Skeletal muscle tissue (tissue), 4 donors: ENCODE data around the gene PRKCH. TPM values are rescaled to one million over a fixed set of nuclear protein-coding genes. Genes with fewer than 3 reads are reported as not detected.

Experiments used
- H3K27ac ChIP-seq: one replicate; pipeline ENCODE4 v1.7.0; 2013; ENCODE audit warnings: mild to moderate bottlenecking, low read depth, low read length, inconsistent platforms
- H3K27me3 ChIP-seq, 3 donors: one replicate each; pipeline ENCODE4 v1.7.0; 2013; ENCODE audit warnings: low read length in 3 of 3; ENCODE audit not compliant: control insufficient read depth in 3 of 3, insufficient read depth in 3 of 3
- H3K36me3 ChIP-seq, 3 donors: one replicate each; pipeline ENCODE4 v1.7.0; 2013; ENCODE audit warnings: low read length in 3 of 3; ENCODE audit not compliant: control insufficient read depth in 3 of 3, insufficient read depth in 3 of 3
- H3K4me1 ChIP-seq, 3 donors: one replicate each; pipeline ENCODE4 v1.7.0; 2013; ENCODE audit warnings: low read length in 3 of 3, mild to moderate bottlenecking in 3 of 3; ENCODE audit not compliant: control insufficient read depth in 3 of 3, insufficient read depth in 3 of 3
- H3K4me3 ChIP-seq, 3 donors: one replicate each; pipeline ENCODE4 v1.7.0; 2013; ENCODE audit warnings: low read length in 3 of 3
- H3K9ac ChIP-seq, 3 donors: one replicate each; pipeline ENCODE4 v1.7.0; 2013; ENCODE audit warnings: low read length in 3 of 3, mild to moderate bottlenecking in 3 of 3, moderate library complexity in 2 of 3, low read depth in 1 of 3
- H3K9me3 ChIP-seq, 3 donors: one replicate each; pipeline ENCODE4 v1.7.0; 2013; ENCODE audit warnings: low read length in 3 of 3; ENCODE audit not compliant: control insufficient read depth in 3 of 3
- total RNA-seq: library from RNA; depleted of rRNA; stranded (reverse); fragments of >200 nt; gene quantifications from one replicate; pipeline ENCODE4 v1.2.3, GENCODE V29; 2014
- donor health status: Osteomylitis.

The PRKCH gene
- total RNA-seq, 1 donor from 2014 or later: 32.4 TPM

GRCh38 chr14:61561657-61562276 is 240.4 kb downstream of the PRKCH start:
- no peaks in the 10 kb centered on the region for H3K9me3 ChIP-seq
- H3K36me3 ChIP-seq: no peaks in the 10 kb centered on the region
- peak overlapping the region in 1 of 3 donors; percentile 9 for H3K9ac ChIP-seq
- no peaks in the 10 kb centered on the region for H3K27me3 ChIP-seq
- no peak overlapping the region for H3K4me3 ChIP-seq
- H3K27ac ChIP-seq: peak overlapping the region; percentile 88
- H3K4me1 ChIP-seq: peaks cover 20 to 56% (median 27%) of the 10 kb centered on the region in 3 donors

- H3K9me3 ChIP-seq: no peaks in the 10 kb centered on the region
- H3K27me3 ChIP-seq: no peaks in the 10 kb centered on the region
- no peaks in the 10 kb centered on the region for H3K36me3 ChIP-seq
- peaks cover 20 to 56% (median 27%) of the 10 kb centered on the region in 3 donors for H3K4me1 ChIP-seq
- H3K4me3 ChIP-seq: no peak overlapping the region
- H3K9ac ChIP-seq: no peak overlapping the region
- peak overlapping the region; percentile 88 for H3K27ac ChIP-seq
Measured at GRCh38 chr14:61562321-61563161, 241.2 kb downstream of the PRKCH start.

GRCh38 chr14:61563162-61563511 is 241.8 kb downstream of the PRKCH start:
- no peaks in the 10 kb centered on the region for H3K27me3 ChIP-seq
- peak overlapping the region; percentile 88 for H3K27ac ChIP-seq
- H3K4me3 ChIP-seq: no peak overlapping the region
- H3K9ac ChIP-seq: no peak overlapping the region
- no peaks in the 10 kb centered on the region for H3K9me3 ChIP-seq
- no peaks in the 10 kb centered on the region for H3K36me3 ChIP-seq
- peaks cover 22 to 60% (median 27%) of the 10 kb centered on the region in 3 donors for H3K4me1 ChIP-seq

- Histone ChIP-seq H3K4me1 (peaks cover 24 to 69% (median 37%) of the 10 kb centered on the region in 3 donors), H3K9ac (no peak overlapping the region), H3K27ac (peak overlapping the region; percentile 88)
Measured at GRCh38 chr14:61563880-61564617, 242.7 kb downstream of the PRKCH start.

GRCh38 chr14:61564618-61565091 is 243.3 kb downstream of the PRKCH start:
- no peaks in the 10 kb centered on the region for H3K9me3 ChIP-seq
- H3K4me3 ChIP-seq: no peak overlapping the region
- H3K4me1 ChIP-seq: peaks cover 25 to 74% (median 40%) of the 10 kb centered on the region in 3 donors
- no peaks in the 10 kb centered on the region for H3K36me3 ChIP-seq
- peak overlapping the region; percentile 88 for H3K27ac ChIP-seq
- no peak overlapping the region for H3K9ac ChIP-seq
- peaks cover 0 to 2% (median 0%) of the 10 kb centered on the region in 3 donors for H3K27me3 ChIP-seq

More at GRCh38 chr14:61563880-61564617, 242.7 kb downstream of the PRKCH start:
- peaks cover 0 to 2% (median 0%) of the 10 kb centered on the region in 3 donors for H3K27me3 ChIP-seq
- no peaks in the 10 kb centered on the region for H3K36me3 ChIP-seq
- no peaks in the 10 kb centered on the region for H3K9me3 ChIP-seq
- H3K4me3 ChIP-seq: no peak overlapping the region

- Histone ChIP-seq H3K27ac (peak overlapping the region; percentile 88), H3K9ac (no peak overlapping the region), H3K27me3 (peaks cover 0 to 2% (median 0%) of the 10 kb centered on the region in 3 donors), H3K4me1 (peaks cover 26 to 71% (median 40%) of the 10 kb centered on the region in 3 donors), H3K36me3 (no peaks in the 10 kb centered on the region), H3K9me3 (no peaks in the 10 kb centered on the region), H3K4me3 (no peak overlapping the region)
Measured at GRCh38 chr14:61565181-61565580, 243.8 kb downstream of the PRKCH start.

- Histone ChIP-seq H3K9me3 (no peaks in the 10 kb centered on the region), H3K27ac (peak overlapping the region; percentile 88), H3K27me3 (peaks cover 0 to 2% (median 0%) of the 10 kb centered on the region in 3 donors), H3K9ac (peak overlapping the region in 1 of 3 donors; percentile 48), H3K4me1 (peaks cover 26 to 70% (median 43%) of the 10 kb centered on the region in 3 donors), H3K36me3 (no peaks in the 10 kb centered on the region), H3K4me3 (no peak overlapping the region)
Measured at GRCh38 chr14:61565836-61566536, 244.6 kb downstream of the PRKCH start.

- no peaks in the 10 kb centered on the region for H3K9me3 ChIP-seq
- H3K27ac ChIP-seq: peak overlapping the region; percentile 88
- H3K4me3 ChIP-seq: no peak overlapping the region
- H3K4me1 ChIP-seq: peaks cover 19 to 64% (median 40%) of the 10 kb centered on the region in 3 donors
- H3K36me3 ChIP-seq: no peaks in the 10 kb centered on the region
- peaks cover 0 to 2% (median 0%) of the 10 kb centered on the region in 3 donors for H3K27me3 ChIP-seq
- H3K9ac ChIP-seq: peak overlapping the region in 1 of 3 donors; percentile 48
Measured at GRCh38 chr14:61566537-61567225, 245.3 kb downstream of the PRKCH start.
